Retinal pigment epithelial cell (primary cell): ENCODE results near the gene CISTR.

ENCODE experiments used
- DNase-seq: peaks from one replicate; pipeline ENCODE4 v3.0.0-alpha.2; 2010; ENCODE audit warnings: low read depth
- H3K4me3 ChIP-seq: 2 replicates; pipeline ENCODE4 v1.5.1; 2011; ENCODE audit warnings: mild to moderate bottlenecking, low read length, control low read depth, moderate library complexity
- TF ChIP-seq, protein P1 (sequence below): conservative IDR thresholded peaks from 2 replicates; pipeline ENCODE4 v1.5.1; 2011; ENCODE audit warnings: low read depth, low read length, control low read depth, inconsistent platforms

Gene CISTR

DNA sequence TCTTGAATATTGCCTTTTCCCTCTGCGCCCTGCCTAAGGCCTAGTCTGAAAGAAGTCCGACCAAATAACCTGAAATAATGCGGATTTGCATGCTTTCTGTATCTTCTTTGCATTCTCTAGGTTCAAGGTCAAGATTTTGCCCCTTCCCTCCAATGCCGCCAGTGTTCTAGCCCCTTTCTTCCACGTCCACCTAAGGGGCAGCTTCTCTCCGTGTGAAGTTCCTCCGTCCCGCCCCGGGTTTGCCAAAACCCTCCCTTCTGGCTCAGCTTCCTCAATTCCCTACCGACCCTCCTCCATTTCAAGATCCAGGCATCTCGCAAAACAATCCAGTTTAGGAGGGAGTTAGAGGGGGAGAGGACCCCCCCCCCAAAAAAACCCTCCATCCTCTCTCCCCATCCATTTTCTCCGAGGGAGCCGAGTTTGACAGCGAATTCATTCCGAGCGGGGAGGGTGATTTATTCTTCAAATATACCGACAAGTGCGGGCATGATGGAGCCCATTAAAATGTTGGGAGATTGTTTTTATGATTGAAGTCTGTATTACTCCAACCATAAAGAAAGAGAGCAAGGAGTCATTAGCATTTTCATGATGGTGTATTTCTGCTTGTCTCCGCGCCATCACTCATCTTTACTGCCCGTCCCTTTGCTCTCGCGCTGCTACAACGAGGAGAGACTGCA lies 55.0 kb downstream of the CISTR start:
- no peak for DNase-seq

More for the DNA sequence above, 55.0 kb downstream of the CISTR start:
- peak overlapping the region; percentile 27 for H3K4me3 ChIP-seq
- TF ChIP-seq, protein P1, sequence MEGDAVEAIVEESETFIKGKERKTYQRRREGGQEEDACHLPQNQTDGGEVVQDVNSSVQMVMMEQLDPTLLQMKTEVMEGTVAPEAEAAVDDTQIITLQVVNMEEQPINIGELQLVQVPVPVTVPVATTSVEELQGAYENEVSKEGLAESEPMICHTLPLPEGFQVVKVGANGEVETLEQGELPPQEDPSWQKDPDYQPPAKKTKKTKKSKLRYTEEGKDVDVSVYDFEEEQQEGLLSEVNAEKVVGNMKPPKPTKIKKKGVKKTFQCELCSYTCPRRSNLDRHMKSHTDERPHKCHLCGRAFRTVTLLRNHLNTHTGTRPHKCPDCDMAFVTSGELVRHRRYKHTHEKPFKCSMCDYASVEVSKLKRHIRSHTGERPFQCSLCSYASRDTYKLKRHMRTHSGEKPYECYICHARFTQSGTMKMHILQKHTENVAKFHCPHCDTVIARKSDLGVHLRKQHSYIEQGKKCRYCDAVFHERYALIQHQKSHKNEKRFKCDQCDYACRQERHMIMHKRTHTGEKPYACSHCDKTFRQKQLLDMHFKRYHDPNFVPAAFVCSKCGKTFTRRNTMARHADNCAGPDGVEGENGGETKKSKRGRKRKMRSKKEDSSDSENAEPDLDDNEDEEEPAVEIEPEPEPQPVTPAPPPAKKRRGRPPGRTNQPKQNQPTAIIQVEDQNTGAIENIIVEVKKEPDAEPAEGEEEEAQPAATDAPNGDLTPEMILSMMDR, result no peak
